ENCODE results near the gene OR2T27. TPM values are rescaled to one million over a fixed set of nuclear protein-coding genes. Genes with fewer than 3 reads are reported as not detected.
"Not testable (repeated sequence)": the region's sequence is repeated elsewhere in the genome, so short reads cannot be mapped to it uniquely, and the experiment has no call there.

OR2T27 gene
- total RNA-seq, 1 donor from 2014 or later, result not detected

DNA sequence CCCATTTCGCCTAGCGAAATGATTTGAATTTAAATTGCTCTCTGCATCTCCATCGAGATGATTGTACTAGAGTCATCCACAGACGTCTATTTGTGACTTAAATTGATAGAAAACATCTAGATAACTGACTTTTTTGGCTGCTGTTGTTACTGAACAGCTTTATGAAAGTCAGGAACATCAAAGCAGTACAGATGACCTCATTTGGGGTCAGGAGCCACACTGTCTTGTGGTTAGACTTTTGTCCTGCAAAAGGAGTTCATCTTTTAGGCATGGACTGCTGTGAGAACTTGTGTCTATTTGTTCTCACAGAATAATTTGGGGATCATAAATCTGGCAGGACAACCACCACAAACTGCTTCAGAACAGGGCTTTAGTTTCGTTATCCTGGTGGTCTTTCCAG, 15.7 kb downstream of the OR2T27 start:
- intact Hi-C loops (cut with micrococcal nuclease); H3K4me3 ChIP-seq; H3K36me3 ChIP-seq; H3K27ac ChIP-seq (replicated peaks); H3K9me3 ChIP-seq (replicated peaks); DNase-seq; H3K27me3 ChIP-seq (ENCODE audit: low read depth); H3K4me1 ChIP-seq: not testable (repeated sequence)

DNA sequence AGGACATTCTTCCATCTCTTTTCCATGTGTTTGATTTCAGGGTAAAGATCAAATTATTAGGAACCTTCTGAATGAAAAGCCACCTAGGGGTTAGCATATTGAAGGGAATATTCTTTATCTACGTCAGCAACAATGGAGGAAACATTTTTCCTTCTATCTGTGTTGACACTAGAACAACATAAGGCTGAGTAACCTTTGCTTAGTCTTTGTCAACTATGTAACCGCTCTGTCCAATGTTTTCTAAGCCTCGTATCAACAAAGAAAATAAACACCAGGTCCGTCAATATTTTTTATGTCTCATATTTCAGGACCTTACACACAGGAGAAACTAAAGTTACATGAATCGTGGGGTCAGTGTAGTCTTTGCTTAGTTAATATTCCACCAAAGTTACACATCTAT, 18.7 kb downstream of the OR2T27 start:
- H3K4me3 ChIP-seq; intact Hi-C loops (cut with micrococcal nuclease); DNase-seq; H3K27ac ChIP-seq (replicated peaks); H3K9me3 ChIP-seq (replicated peaks); H3K36me3 ChIP-seq; H3K27me3 ChIP-seq (ENCODE audit: low read depth); H3K4me1 ChIP-seq: not testable (repeated sequence)

DNA sequence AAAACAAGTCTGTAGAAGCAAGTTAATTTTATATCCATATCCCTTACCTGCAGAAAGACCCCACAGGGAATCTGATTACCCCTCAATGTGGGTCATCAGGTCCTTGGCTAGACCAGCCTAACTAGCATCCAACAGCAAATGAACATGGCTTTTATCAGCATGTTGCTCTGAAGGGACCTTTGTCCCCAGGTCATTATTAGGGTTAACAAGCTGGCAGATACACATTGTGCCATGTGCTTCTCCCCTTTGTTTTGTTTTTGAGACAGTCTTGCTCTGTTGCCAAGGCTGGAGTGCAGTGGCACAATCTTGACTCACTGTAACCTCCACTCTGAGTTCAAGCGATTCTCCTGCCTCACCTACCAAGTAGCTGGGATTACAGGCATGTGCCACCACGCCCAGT, 20.3 kb downstream of the OR2T27 start, which contains the start of gene OR2T11:
TSS of gene OR2T11 (minus strand) at position 101 of the 400 bp plus-strand sequence. CDS start 7,963 bp downstream, outside the sequence.
- H3K27ac ChIP-seq (replicated peaks); H3K36me3 ChIP-seq; H3K27me3 ChIP-seq (ENCODE audit: low read depth); H3K4me1 ChIP-seq; DNase-seq; intact Hi-C loops (cut with micrococcal nuclease); H3K9me3 ChIP-seq (replicated peaks); H3K4me3 ChIP-seq: not testable (repeated sequence)

DNA sequence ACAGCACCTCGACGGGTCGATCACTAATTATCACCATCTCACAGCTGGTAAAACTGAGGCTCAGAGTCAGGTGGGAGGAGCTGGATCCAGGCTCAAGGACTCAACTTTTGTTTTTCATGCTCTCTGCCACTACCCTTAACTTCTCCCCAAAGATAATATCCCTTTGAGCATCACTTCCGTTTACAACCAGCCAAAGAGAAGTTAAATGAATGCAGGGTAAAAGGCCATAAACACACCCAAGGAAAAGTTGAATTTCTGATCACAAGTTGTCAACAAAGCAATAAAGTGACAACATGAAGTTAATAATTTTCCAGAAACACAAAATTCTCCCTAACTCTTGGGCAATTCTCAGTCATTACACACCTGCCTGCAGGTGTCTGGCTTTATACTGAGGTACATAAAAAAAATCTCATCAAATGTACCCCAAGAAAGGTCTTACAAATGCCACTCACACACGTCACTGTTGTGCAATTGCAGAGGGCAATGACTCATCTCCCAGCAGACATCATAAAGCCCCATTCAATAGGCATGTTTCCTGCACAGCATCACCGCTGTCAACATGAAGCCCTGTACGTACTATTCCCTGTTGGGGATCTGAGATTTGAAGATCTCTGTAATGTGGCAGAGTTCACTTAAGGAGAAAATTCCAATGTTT, 23.8 kb downstream of the OR2T27 start:
- Histone ChIP-seq H3K27ac (replicated peaks) (no peak overlapping the region), H3K4me3 (no peak overlapping the region), H3K4me1 (no peaks in the 10 kb centered on the region), H3K36me3 (no peaks in the 10 kb centered on the region), H3K9me3 (replicated peaks) (no peaks in the 10 kb centered on the region), H3K27me3 (ENCODE audit: low read depth) (peaks cover 9% of the 10 kb centered on the region)
- intact Hi-C loops (cut with micrococcal nuclease), result no loop called here
- TF ChIP-seq, protein P1, sequence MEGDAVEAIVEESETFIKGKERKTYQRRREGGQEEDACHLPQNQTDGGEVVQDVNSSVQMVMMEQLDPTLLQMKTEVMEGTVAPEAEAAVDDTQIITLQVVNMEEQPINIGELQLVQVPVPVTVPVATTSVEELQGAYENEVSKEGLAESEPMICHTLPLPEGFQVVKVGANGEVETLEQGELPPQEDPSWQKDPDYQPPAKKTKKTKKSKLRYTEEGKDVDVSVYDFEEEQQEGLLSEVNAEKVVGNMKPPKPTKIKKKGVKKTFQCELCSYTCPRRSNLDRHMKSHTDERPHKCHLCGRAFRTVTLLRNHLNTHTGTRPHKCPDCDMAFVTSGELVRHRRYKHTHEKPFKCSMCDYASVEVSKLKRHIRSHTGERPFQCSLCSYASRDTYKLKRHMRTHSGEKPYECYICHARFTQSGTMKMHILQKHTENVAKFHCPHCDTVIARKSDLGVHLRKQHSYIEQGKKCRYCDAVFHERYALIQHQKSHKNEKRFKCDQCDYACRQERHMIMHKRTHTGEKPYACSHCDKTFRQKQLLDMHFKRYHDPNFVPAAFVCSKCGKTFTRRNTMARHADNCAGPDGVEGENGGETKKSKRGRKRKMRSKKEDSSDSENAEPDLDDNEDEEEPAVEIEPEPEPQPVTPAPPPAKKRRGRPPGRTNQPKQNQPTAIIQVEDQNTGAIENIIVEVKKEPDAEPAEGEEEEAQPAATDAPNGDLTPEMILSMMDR (IDR thresholded peaks at IDR 0.05; ENCODE audit: borderline replicate concordance), result no peak
- no peak for DNase-seq

DNA sequence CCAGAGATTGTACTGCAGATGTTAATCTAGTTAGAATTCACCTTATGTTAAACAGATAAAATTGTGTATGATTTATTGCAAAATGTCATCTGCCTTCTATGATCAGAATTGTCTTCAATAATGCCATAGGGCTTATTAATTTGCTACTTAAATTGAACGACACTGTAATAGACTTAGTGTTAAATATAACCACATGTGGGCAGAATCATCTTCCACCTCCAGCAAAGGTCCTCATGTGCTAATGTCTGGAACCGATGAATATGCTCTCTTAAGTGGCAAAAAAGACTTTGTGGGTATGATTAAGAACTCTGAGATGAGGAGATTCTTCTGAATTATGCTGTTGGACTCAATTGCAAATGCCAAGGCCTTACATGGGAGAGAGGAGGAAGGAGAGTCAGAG, 24.8 kb downstream of the OR2T27 start:
- no peak for DNase-seq
- Histone ChIP-seq H3K4me1 (no peaks in the 10 kb centered on the region), H3K27me3 (ENCODE audit: low read depth) (peaks cover 9% of the 10 kb centered on the region), H3K4me3 (no peak overlapping the region), H3K9me3 (replicated peaks) (no peaks in the 10 kb centered on the region), H3K27ac (replicated peaks) (no peak overlapping the region), H3K36me3 (no peaks in the 10 kb centered on the region)
- intact Hi-C loops (cut with micrococcal nuclease), result no loop called here
- TF ChIP-seq, protein P1 (IDR thresholded peaks at IDR 0.05; ENCODE audit: borderline replicate concordance), result no peak

DNA sequence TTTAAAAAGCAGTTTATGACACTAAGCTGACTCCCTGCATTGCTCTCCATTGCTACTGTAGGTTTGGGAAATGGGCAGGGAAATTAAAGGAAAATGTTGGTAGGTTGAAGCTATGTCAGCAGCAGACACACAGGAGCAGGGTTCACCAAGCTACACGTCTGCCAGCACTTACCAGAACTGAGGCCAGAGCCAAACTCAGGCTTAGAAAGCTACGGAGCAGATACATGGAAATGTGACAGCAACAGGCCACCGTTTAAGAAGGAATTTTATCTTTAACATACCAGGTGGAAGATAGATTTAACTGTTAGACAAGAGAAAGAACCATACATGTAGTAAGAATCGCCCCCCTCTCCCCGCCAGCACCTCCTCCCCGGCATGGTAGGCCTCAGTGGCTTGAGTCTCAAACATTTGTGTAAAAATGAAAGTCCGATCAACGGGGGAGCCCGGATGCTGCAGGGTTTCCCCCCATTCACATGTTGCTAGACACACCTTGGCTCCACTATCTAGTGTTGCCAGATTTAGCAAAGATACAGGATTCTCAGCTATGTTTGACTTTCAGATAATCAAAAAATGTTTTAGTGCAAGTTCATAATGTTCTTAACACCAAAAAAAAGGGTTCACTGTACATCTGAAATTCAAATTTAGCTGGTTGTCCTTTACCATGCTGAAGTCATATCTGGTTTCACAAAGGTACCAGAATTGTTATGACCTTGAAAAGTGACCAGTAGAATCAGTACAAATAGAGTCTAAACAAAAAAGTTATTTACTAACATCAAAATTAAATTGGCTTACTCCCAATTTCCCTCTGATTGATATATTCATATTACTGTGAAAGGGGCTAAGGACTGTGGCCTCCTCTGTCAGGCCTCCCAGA, 27.1 kb downstream of the OR2T27 start:
- H3K4me3 ChIP-seq, result no peak overlapping the region
- no peaks in the 10 kb centered on the region for H3K4me1 ChIP-seq
- H3K9me3 ChIP-seq (replicated peaks), result no peaks in the 10 kb centered on the region
- intact Hi-C loops (cut with micrococcal nuclease), result no loop called here
- H3K27ac ChIP-seq (replicated peaks), result no peak overlapping the region
- H3K27me3 ChIP-seq (ENCODE audit: low read depth), result peaks cover 16% of the 10 kb centered on the region
- DNase-seq, result no peak
- TF ChIP-seq, protein P1 (IDR thresholded peaks at IDR 0.05; ENCODE audit: borderline replicate concordance), result no peak
- no peaks in the 10 kb centered on the region for H3K36me3 ChIP-seq

DNA sequence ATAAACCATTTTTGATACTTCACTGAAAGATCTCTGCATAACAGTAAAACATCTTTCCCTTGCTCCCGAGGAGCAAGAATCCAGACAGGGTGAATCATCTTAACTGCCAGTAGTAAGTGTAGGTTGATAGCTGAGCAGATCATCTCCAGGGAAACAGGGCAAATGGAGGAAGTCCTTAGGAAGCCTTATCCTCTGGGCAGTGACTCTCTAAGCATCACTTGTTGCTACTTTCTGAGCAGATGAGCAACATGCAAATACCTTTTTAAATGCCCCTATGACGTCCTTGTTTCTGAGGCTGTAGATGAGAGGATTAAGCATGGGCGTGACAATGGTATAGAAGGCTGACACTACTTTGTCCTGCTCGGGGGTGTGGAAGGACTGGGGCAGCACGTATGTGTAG, 29.4 kb downstream of the OR2T27 start:
- no peak for DNase-seq
- intact Hi-C loops (cut with micrococcal nuclease), result no loop called here
- no peak overlapping the region for H3K27ac ChIP-seq (replicated peaks)
- H3K9me3 ChIP-seq (replicated peaks), result no peaks in the 10 kb centered on the region
- H3K27me3 ChIP-seq (ENCODE audit: low read depth), result peaks cover 19% of the 10 kb centered on the region
- no peaks in the 10 kb centered on the region for H3K4me1 ChIP-seq
- H3K4me3 ChIP-seq, result no peak overlapping the region
- H3K36me3 ChIP-seq, result no peaks in the 10 kb centered on the region
- TF ChIP-seq, protein P1 (IDR thresholded peaks at IDR 0.05; ENCODE audit: borderline replicate concordance), result no peak
